ENCODE results near the gene PROP1. TPM values are rescaled to one million over a fixed set of nuclear protein-coding genes. Genes with fewer than 3 reads are reported as not detected.
A peak's percentile ranks its signal among the peaks of the same experiment; 100 is the strongest.

PROP1 gene
- total and polyA plus RNA-seq, 4 donors, result not detected

GRCh38 chr5:177982072-177982727 lies 13.8 kb downstream of the PROP1 start:
- 31% methylated on average over 17 of the region's 17 CpGs for WGBS
- H3K27me3 ChIP-seq (ENCODE audit: control insufficient read depth in 4 of 4, insufficient read depth in 4 of 4, low read length in 3 of 4), result peaks cover 2 to 10% (median 4%) of the 10 kb centered on the region in 4 donors
- no peak for DNase-seq (ENCODE audit: low spot score)

DNA sequence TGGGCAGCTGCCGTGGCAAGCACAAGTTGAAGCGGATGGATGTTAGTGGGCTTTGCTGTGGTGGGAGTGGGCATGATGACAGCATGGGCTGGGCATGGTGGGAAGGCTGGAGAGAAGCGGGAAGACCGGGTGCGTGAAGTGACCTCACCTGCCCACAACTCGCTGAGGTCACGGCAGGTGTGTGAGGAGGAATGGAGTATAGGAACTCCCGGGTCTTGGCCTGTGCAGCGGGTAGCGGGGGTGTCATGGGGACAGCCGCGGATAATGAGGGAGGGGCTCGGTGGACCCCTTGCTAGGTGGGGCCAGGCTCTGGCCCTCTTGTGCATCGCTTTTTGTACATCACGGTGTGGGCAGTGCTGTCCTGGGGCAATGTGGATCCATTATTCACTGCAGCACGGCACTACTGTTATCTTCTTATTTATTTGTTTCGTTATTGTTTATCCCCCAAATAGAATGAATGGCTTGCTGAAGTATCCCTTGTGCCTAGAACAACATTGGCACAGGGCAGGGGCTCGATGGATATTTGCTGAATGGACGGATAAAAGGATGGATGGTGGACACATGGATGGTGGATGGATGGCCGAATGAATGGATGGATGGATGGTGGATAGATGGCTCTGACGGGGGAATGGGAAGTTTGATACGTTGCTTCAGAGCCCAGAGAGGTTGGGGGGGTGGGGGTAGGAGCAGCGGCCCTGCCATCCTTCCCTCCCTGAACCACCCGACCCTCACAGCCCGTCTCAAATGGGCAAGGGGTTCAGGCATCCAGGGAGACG lies 14.6 kb downstream of the PROP1 start:
- 67% methylated on average over 26 of the region's 26 CpGs for WGBS
- no peak for TF ChIP-seq RXRA (IDR thresholded peaks at IDR 0.05)
- no peak for TF ChIP-seq GABPA (IDR thresholded peaks at IDR 0.05 in 1 of 2, conservative IDR thresholded peaks at IDR 0.05 in 1 of 2)
- H3K4me1 ChIP-seq (ENCODE audit: control insufficient read depth in 4 of 4, insufficient read depth in 4 of 4, low read length in 3 of 4), result peaks cover 0 to 6% (median 2%) of the 10 kb centered on the region in 4 donors
- no peaks in the 10 kb centered on the region for H3K36me3 ChIP-seq (ENCODE audit: control insufficient read depth in 4 of 4, insufficient read depth in 3 of 4, low read depth in 1 of 4, low read length in 3 of 4)
- peaks cover 0 to 3% (median 0%) of the 10 kb centered on the region in 4 donors for H3K9me3 ChIP-seq (ENCODE audit: control insufficient read depth in 4 of 4, low read length in 3 of 4)
- H3K27ac ChIP-seq (ENCODE audit: low read depth in 1 of 2, low read length in 2 of 2), result no peak overlapping the region
- H3K4me3 ChIP-seq (ENCODE audit: low read depth in 1 of 3, low read length in 3 of 3), result no peak overlapping the region
- DNase-seq (ENCODE audit: low spot score), result no peak
- peaks cover 2 to 10% (median 4%) of the 10 kb centered on the region in 4 donors for H3K27me3 ChIP-seq (ENCODE audit: control insufficient read depth in 4 of 4, insufficient read depth in 4 of 4, low read length in 3 of 4)
- no peak overlapping the region for H3K9ac ChIP-seq (ENCODE audit: low read depth in 1 of 2, low read length in 2 of 2)

More at GRCh38 chr5:177982072-177982727, 13.8 kb downstream of the PROP1 start:
- Histone ChIP-seq H3K4me3 (ENCODE audit: low read depth in 1 of 3, low read length in 3 of 3) (no peak overlapping the region), H3K27ac (ENCODE audit: low read depth in 1 of 2, low read length in 2 of 2) (no peak overlapping the region), H3K36me3 (ENCODE audit: control insufficient read depth in 4 of 4, insufficient read depth in 3 of 4, low read depth in 1 of 4, low read length in 3 of 4) (no peaks in the 10 kb centered on the region), H3K9me3 (ENCODE audit: control insufficient read depth in 4 of 4, low read length in 3 of 4) (peaks cover 0 to 3% (median 0%) of the 10 kb centered on the region in 4 donors), H3K9ac (ENCODE audit: low read depth in 1 of 2, low read length in 2 of 2) (no peak overlapping the region), H3K4me1 (ENCODE audit: control insufficient read depth in 4 of 4, insufficient read depth in 4 of 4, low read length in 3 of 4) (peaks cover 0 to 6% (median 2%) of the 10 kb centered on the region in 4 donors)
- peak in 1 of 2 donors; percentile 70 for TF ChIP-seq RAD21 (IDR thresholded peaks at IDR 0.05)
- TF ChIP-seq EGR1 (IDR thresholded peaks at IDR 0.05; ENCODE audit: low read depth in 2 of 2), result no peak

- WGBS, result 54% methylated on average over 10 of the region's 10 CpGs
Observed at GRCh38 chr5:177980743-177981151, 15.3 kb downstream of the PROP1 start.

More at GRCh38 chr5:177980743-177981151, 15.3 kb downstream of the PROP1 start:
- TF ChIP-seq MAX (IDR thresholded peaks at IDR 0.05), result no peak
- TF ChIP-seq NR2F2 (IDR thresholded peaks at IDR 0.05), result no peak
- no peak for TF ChIP-seq RXRA (IDR thresholded peaks at IDR 0.05)
- no peak for TF ChIP-seq ZBTB33 (IDR thresholded peaks at IDR 0.05)
- TF ChIP-seq GABPA (IDR thresholded peaks at IDR 0.05 in 1 of 2, conservative IDR thresholded peaks at IDR 0.05 in 1 of 2), result no peak
- TF ChIP-seq HNF4A (conservative IDR thresholded peaks at IDR 0.05), result no peak
- TF ChIP-seq SP1 (IDR thresholded peaks at IDR 0.05), result no peak
- TF ChIP-seq, protein P1, sequence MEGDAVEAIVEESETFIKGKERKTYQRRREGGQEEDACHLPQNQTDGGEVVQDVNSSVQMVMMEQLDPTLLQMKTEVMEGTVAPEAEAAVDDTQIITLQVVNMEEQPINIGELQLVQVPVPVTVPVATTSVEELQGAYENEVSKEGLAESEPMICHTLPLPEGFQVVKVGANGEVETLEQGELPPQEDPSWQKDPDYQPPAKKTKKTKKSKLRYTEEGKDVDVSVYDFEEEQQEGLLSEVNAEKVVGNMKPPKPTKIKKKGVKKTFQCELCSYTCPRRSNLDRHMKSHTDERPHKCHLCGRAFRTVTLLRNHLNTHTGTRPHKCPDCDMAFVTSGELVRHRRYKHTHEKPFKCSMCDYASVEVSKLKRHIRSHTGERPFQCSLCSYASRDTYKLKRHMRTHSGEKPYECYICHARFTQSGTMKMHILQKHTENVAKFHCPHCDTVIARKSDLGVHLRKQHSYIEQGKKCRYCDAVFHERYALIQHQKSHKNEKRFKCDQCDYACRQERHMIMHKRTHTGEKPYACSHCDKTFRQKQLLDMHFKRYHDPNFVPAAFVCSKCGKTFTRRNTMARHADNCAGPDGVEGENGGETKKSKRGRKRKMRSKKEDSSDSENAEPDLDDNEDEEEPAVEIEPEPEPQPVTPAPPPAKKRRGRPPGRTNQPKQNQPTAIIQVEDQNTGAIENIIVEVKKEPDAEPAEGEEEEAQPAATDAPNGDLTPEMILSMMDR (IDR thresholded peaks at IDR 0.05; ENCODE audit: low read depth, low read length, missing input control), result no peak
- TF ChIP-seq FOXA2 (IDR thresholded peaks at IDR 0.05), result no peak
- TF ChIP-seq FOXA1 (IDR thresholded peaks at IDR 0.05), result no peak
- no peak for TF ChIP-seq EGR1 (IDR thresholded peaks at IDR 0.05; ENCODE audit: low read depth in 2 of 2)
- TF ChIP-seq YY1 (IDR thresholded peaks at IDR 0.05), result no peak
- no peak for TF ChIP-seq REST (IDR thresholded peaks at IDR 0.05)
- TF ChIP-seq JUND (IDR thresholded peaks at IDR 0.05), result no peak
- TF ChIP-seq RAD21 (IDR thresholded peaks at IDR 0.05), result no peak
- TF ChIP-seq, protein P2, sequence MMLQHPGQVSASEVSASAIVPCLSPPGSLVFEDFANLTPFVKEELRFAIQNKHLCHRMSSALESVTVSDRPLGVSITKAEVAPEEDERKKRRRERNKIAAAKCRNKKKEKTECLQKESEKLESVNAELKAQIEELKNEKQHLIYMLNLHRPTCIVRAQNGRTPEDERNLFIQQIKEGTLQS (IDR thresholded peaks at IDR 0.05), result no peak
- no peak for TF ChIP-seq TAF1 (conservative IDR thresholded peaks at IDR 0.05)
- no peak for TF ChIP-seq HNF4G (IDR thresholded peaks at IDR 0.05)
- H3K27me3 ChIP-seq (ENCODE audit: control insufficient read depth in 4 of 4, insufficient read depth in 4 of 4, low read length in 3 of 4), result peaks cover 2 to 10% (median 4%) of the 10 kb centered on the region in 4 donors
- DNase-seq (ENCODE audit: low spot score), result no peak
- no peak overlapping the region for H3K9ac ChIP-seq (ENCODE audit: low read depth in 1 of 2, low read length in 2 of 2)
- no peak overlapping the region for H3K27ac ChIP-seq (ENCODE audit: low read depth in 1 of 2, low read length in 2 of 2)
- no peaks in the 10 kb centered on the region for H3K36me3 ChIP-seq (ENCODE audit: control insufficient read depth in 4 of 4, insufficient read depth in 3 of 4, low read depth in 1 of 4, low read length in 3 of 4)
- H3K4me3 ChIP-seq (ENCODE audit: low read depth in 1 of 3, low read length in 3 of 3), result no peak overlapping the region
- peaks cover 0 to 6% (median 2%) of the 10 kb centered on the region in 4 donors for H3K4me1 ChIP-seq (ENCODE audit: control insufficient read depth in 4 of 4, insufficient read depth in 4 of 4, low read length in 3 of 4)
- peaks cover 0 to 3% (median 0%) of the 10 kb centered on the region in 4 donors for H3K9me3 ChIP-seq (ENCODE audit: control insufficient read depth in 4 of 4, low read length in 3 of 4)
